Subcutaneous adipose tissue (tissue), 4 donors: ENCODE results near the gene C5orf15. TPM values are rescaled to one million over a fixed set of nuclear protein-coding genes. Genes with fewer than 3 reads are reported as not detected.

Source experiments
- total RNA-seq, 4 donors: library from RNA; depleted of rRNA; stranded (reverse); fragments of >200 nt; gene quantifications; one replicate each; pipeline ENCODE4 v1.1.0, GENCODE V29; 2016
- TF ChIP-seq, protein P1 (sequence below): fragments of 450-650 bp; IDR thresholded peaks from one replicate; pipeline ENCODE4 v1.5.1; 2016; ENCODE audit warnings: low read depth, mild to moderate bottlenecking, control low read depth, antibody characterized with exemption, moderate library complexity

The C5orf15 gene
- total RNA-seq, 4 donors from 2014 or later: 32.2 to 66.0 (median 44.2) TPM

DNA sequence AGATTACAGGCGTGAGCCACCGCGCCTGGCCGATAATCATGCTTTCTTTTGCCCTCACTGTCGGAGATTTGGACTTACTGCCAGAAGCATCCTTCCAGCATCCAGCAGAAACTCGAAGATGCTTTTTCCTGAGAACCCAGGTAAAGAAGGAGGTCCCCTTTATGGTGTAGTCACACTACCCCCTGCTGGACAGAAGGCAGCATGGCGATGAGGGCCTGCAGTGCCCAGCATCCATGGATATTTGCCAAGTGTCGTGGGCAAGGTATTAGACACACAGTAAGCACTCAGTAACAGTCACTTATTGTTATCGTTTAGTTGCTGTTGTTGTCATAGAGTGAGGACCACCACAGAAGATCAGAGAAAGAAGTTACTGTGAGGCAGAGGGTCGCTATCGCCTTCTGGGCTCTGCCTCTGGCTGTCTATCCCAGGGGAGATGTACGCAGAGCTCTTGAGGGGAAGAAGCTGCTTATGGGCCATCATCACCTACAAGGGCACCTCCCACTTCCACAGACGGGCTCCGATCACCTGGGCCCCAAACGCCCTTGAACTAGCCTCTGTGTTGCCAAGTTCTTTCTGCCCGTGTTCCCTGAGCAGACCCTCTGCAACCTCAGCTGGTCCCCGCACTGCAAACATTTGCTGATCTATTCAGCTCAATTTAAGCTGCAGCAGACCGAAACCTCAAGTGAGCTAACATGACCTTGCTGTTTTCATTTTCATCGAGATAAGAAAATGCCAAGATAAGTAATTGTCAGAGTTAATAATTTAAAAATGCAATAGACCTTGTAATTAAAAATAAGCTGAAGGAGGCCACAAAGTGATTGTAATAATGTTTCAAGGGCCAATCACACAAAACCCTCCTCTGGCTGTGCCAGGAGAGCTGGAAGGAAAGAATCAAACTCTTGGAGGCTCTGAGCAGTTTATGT lies 23.9 kb downstream of the C5orf15 start:
- TF ChIP-seq, protein P1, sequence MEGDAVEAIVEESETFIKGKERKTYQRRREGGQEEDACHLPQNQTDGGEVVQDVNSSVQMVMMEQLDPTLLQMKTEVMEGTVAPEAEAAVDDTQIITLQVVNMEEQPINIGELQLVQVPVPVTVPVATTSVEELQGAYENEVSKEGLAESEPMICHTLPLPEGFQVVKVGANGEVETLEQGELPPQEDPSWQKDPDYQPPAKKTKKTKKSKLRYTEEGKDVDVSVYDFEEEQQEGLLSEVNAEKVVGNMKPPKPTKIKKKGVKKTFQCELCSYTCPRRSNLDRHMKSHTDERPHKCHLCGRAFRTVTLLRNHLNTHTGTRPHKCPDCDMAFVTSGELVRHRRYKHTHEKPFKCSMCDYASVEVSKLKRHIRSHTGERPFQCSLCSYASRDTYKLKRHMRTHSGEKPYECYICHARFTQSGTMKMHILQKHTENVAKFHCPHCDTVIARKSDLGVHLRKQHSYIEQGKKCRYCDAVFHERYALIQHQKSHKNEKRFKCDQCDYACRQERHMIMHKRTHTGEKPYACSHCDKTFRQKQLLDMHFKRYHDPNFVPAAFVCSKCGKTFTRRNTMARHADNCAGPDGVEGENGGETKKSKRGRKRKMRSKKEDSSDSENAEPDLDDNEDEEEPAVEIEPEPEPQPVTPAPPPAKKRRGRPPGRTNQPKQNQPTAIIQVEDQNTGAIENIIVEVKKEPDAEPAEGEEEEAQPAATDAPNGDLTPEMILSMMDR: no peak

- TF ChIP-seq, protein P1: no peak
Observed at GRCh38 chr5:133943475-133943817, 25.0 kb downstream of the C5orf15 start.

DNA sequence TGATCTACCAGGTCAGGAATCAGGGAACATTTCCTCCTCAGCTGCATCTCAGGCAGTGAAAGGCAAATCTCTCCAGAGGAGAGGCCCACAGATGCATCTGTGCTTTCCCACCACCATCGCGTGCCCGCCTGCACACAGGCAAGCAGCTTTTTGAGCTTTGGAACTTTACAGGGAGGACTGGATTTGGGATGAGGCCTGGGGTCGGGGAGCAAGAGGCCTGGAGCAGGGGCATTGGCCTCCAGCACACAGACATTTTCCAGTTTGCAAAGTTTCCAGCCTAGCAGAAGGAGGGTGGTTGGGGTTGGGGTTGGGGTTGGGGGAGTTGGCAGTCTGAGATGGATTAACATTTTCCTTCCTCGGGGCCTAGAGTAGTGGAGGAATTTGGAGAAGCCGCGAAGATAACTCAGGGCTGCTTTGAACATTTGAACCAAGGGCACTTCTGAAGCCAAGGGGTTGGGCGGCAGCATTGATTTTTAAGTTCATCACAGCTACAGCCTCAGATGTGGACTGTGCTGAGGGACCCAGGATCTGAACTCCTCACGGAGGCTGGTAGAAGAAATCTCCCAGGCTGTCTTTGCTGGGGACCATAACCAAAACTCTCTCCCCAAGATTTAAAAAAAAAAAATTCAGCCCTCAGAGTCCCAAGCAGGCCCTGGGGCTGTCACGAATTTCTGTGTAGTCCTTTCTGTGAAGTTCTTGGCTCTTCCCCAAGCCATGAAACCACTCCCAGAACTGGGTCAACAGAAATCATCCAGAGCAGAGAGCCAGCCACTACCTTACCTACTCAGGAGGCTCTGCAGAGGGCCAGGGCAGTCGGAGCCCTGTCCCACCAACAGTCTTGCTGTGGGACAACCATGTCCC lies 25.6 kb downstream of the C5orf15 start:
- TF ChIP-seq, protein P1: no peak

- TF ChIP-seq, protein P1: no peak
Observed at GRCh38 chr5:133941456-133942196, 26.8 kb downstream of the C5orf15 start.

DNA sequence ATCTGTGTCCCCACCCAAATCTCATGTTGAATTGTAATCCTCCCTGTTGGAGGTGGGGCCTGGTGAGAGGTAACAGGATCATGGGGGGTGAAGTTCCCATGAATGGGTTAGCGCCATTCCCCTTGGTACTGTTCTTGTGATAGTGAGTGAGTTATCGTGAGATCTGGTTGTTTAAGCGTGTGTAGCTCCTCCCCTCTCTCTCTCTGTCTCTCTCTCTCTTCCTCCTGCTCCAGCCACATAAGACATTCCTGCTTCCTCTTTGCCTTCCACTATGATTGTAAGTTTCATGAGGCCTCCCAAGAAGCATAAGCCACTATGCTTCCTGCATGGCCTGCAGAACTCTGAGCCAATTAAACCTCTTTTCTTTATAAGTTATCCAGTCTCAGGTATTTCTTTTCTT lies 28.8 kb downstream of the C5orf15 start:
- TF ChIP-seq, protein P1: no peak

- TF ChIP-seq, protein P1: no peak
Observed at GRCh38 chr5:133938929-133939328, 29.5 kb downstream of the C5orf15 start.
